ENCODE data around the gene MRPS34. TPM values are rescaled to one million over a fixed set of nuclear protein-coding genes. Genes with fewer than 3 reads are reported as not detected.

Gene MRPS34
- total and polyA plus RNA-seq, 9 of the 15 experiments (the other 6 are each of a cell fraction or from before 2014, with no cell fraction given) = 5.2 to 334 (median 92.8) TPM

GRCh38 chr16:1778200-1779179, 5.6 kb upstream of the MRPS34 start (continued):
- TF ChIP-seq RBM22 (IDR thresholded peaks at IDR 0.05; ENCODE audit: low read depth, low read length, poor library complexity, severe bottlenecking) (peak; percentile 53), SAFB (IDR thresholded peaks at IDR 0.05; ENCODE audit: borderline replicate concordance, low read depth, low read length) (0 out of 2 replicates have a peak, but pooled peaks have one; percentile 15), ZNF184 (CRISPR knock-in tag; IDR thresholded peaks at IDR 0.05) (no peak), MAFK (IDR thresholded peaks at IDR 0.05; ENCODE audit: low read length) (no peak), ZNF354B (CRISPR knock-in tag; IDR thresholded peaks at IDR 0.05) (no peak), PTBP1 (IDR thresholded peaks at IDR 0.05; ENCODE audit: low read depth, low read length) (0 out of 2 replicates have a peak, but pooled peaks have one; percentile 77), HNRNPUL1 (IDR thresholded peaks at IDR 0.05; ENCODE audit: low read length) (no peak), MCM7 (IDR thresholded peaks at IDR 0.05) (no peak), POLR2A (conservative IDR thresholded peaks at IDR 0.05) (peak; percentile 39; the same call in 1 of the 2 replicates), ZNF609 (CRISPR knock-in tag; IDR thresholded peaks at IDR 0.05; ENCODE audit: borderline replicate concordance) (no peak), ZNF212 (CRISPR knock-in tag; IDR thresholded peaks at IDR 0.05) (no peak), RBFOX2 (IDR thresholded peaks at IDR 0.05; ENCODE audit: low read depth, low read length) (peak; percentile 43), CCNT2 (IDR thresholded peaks at IDR 0.05; ENCODE audit: borderline replicate concordance, extremely low read depth, insufficient read length, low read depth, low read length) (no peak), ZNF253 (CRISPR knock-in tag; conservative IDR thresholded peaks at IDR 0.05) (no peak), SRSF3 (IDR thresholded peaks at IDR 0.05; ENCODE audit: insufficient read depth, low read length) (no peak), CXXC5 (CRISPR knock-in tag; IDR thresholded peaks at IDR 0.05) (no peak), JUND (IDR thresholded peaks at IDR 0.05; ENCODE audit: borderline replicate concordance, low read depth, low read length) (no peak), JUND (tag; IDR thresholded peaks at IDR 0.05; ENCODE audit: borderline replicate concordance, low read depth, low read length) (no peak), YBX1 (IDR thresholded peaks at IDR 0.05) (no peak), SIX5 (IDR thresholded peaks at IDR 0.05; ENCODE audit: borderline replicate concordance in 1 of 2, insufficient read depth in 1 of 2, low read depth in 1 of 2, low read length in 2 of 2) (no peak), ZNF316 (IDR thresholded peaks at IDR 0.05) (no peak), CHD2 (IDR thresholded peaks at IDR 0.05; ENCODE audit: low read depth, low read length) (no peak), HDGF (IDR thresholded peaks at IDR 0.05) (no peak)
- TF ChIP-seq, protein P1, sequence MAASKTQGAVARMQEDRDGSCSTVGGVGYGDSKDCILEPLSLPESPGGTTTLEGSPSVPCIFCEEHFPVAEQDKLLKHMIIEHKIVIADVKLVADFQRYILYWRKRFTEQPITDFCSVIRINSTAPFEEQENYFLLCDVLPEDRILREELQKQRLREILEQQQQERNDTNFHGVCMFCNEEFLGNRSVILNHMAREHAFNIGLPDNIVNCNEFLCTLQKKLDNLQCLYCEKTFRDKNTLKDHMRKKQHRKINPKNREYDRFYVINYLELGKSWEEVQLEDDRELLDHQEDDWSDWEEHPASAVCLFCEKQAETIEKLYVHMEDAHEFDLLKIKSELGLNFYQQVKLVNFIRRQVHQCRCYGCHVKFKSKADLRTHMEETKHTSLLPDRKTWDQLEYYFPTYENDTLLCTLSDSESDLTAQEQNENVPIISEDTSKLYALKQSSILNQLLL (CRISPR knock-in tag; IDR thresholded peaks at IDR 0.05; ENCODE audit: borderline replicate concordance) = no peak
